CD14-positive monocyte (primary cell): ENCODE measurements around the gene COX7A2L. TPM values are rescaled to one million over a fixed set of nuclear protein-coding genes. Genes with fewer than 3 reads are reported as not detected.

Experiments
- DNase-seq, 3 donors: peaks; one replicate each; pipeline ENCODE4 v3.0.0-alpha.2; 2011 to 2022
- H2AFZ ChIP-seq: 2 replicates; pipeline ENCODE4 v1.6.0; 2012; ENCODE audit warnings: mild to moderate bottlenecking, low read depth, low read length, inconsistent platforms; ENCODE audit not compliant: insufficient read depth, poor library complexity, severe bottlenecking
- H3K27ac ChIP-seq, 2 donors: 1 replicate in 1 of 2; 2 replicates in 1 of 2; pipeline ENCODE4 v1.5.1; 2012 to 2013; ENCODE audit warnings: low read length in 2 of 2, control low read depth in 1 of 2, inconsistent platforms in 1 of 2, low read depth in 1 of 2, mild to moderate bottlenecking in 1 of 2
- H3K27me3 ChIP-seq, 2 donors: one replicate each; pipeline versions ENCODE4 v1.6.0 to v1.6.1; 2011 to 2013; ENCODE audit warnings: low read length in 2 of 2; ENCODE audit not compliant: control insufficient read depth in 2 of 2, insufficient read depth in 2 of 2
- H3K36me3 ChIP-seq, 2 donors: replicated peaks in 1 of 2; 1 replicate in 1 of 2; 2 replicates in 1 of 2; pipeline versions ENCODE4 v1.5.1 to v1.6.1; 2012 to 2013; ENCODE audit warnings: low read length in 2 of 2, control low read depth in 1 of 2, inconsistent platforms in 1 of 2, mild to moderate bottlenecking in 1 of 2; ENCODE audit not compliant: insufficient read depth in 2 of 2, control insufficient read depth in 1 of 2
- H3K4me1 ChIP-seq, 2 donors: 1 replicate in 1 of 2; 2 replicates in 1 of 2; pipeline versions ENCODE4 v1.5.1 to v1.6.1; 2012 to 2013; ENCODE audit warnings: low read length in 2 of 2, control low read depth in 1 of 2, inconsistent platforms in 1 of 2, mild to moderate bottlenecking in 1 of 2, moderate library complexity in 1 of 2; ENCODE audit not compliant: insufficient read depth in 2 of 2, control insufficient read depth in 1 of 2
- H3K4me2 ChIP-seq: replicated peaks from 2 replicates; pipeline ENCODE3; 2012; ENCODE audit warnings: low read length, moderate library complexity, mild to moderate bottlenecking; ENCODE audit not compliant: poor library complexity, severe bottlenecking; ENCODE audit errors: extremely low read depth
- H3K4me3 ChIP-seq, 3 experiments: fragments of 200-600 bp in 1 of 3; sonication (generic) in 1 of 3; replicated peaks in 1 of 3; 1 replicate in 2 of 3; 2 replicates in 1 of 3; pipeline ENCODE4 v1.5.1; 2011 to 2013; ENCODE audit warnings: low read length in 3 of 3, mild to moderate bottlenecking in 3 of 3, control low read depth in 2 of 3, low read depth in 2 of 3, inconsistent platforms in 1 of 3, moderate library complexity in 1 of 3
- H3K79me2 ChIP-seq: 2 replicates; pipeline ENCODE4 v1.6.0; 2012; ENCODE audit warnings: mild to moderate bottlenecking, control low read depth, inconsistent platforms, low read length, moderate library complexity; ENCODE audit not compliant: insufficient read depth
- H3K9ac ChIP-seq: 2 replicates; pipeline ENCODE4 v1.6.0; 2017; ENCODE audit warnings: low read length, mild to moderate bottlenecking; ENCODE audit not compliant: insufficient read depth, poor library complexity, severe bottlenecking
- H3K9me3 ChIP-seq, 2 donors: replicated peaks in 1 of 2; 1 replicate in 1 of 2; 2 replicates in 1 of 2; pipeline versions ENCODE4 v1.5.1 to v1.6.1; 2012 to 2013; ENCODE audit warnings: low read length in 2 of 2, control low read depth in 1 of 2; ENCODE audit not compliant: control insufficient read depth in 1 of 2, insufficient read depth in 1 of 2
- H4K20me1 ChIP-seq: 2 replicates; pipeline ENCODE4 v1.6.0; 2012; ENCODE audit warnings: mild to moderate bottlenecking, low read length, control low read depth, moderate library complexity; ENCODE audit not compliant: insufficient read depth
- H3K27ac Mint-ChIP-seq, 7 donors: one replicate each; pipeline ENCODE4 v1.8.0; 2020; ENCODE audit warnings: mild to moderate bottlenecking in 7 of 7, mixed read lengths in 7 of 7, moderate library complexity in 6 of 7, inconsistent platforms in 2 of 7
- H3K27me3 Mint-ChIP-seq, 3 donors: one replicate each; pipeline ENCODE4 v1.8.0; 2021 to 2022; ENCODE audit warnings: low read depth in 3 of 3, mild to moderate bottlenecking in 3 of 3, mixed read lengths in 3 of 3, moderate library complexity in 3 of 3, inconsistent platforms in 1 of 3
- H3K36me3 Mint-ChIP-seq, 2 donors: one replicate each; pipeline ENCODE4 v1.8.0; 2020; ENCODE audit warnings: mixed read lengths in 2 of 2, inconsistent platforms in 1 of 2, mild to moderate bottlenecking in 1 of 2
- H3K4me1 Mint-ChIP-seq: one replicate; pipeline ENCODE4 v1.8.0; 2020; ENCODE audit warnings: mild to moderate bottlenecking, mixed read lengths
- H3K4me3 Mint-ChIP-seq, 2 donors: one replicate each; pipeline ENCODE4 v1.8.0; 2020; ENCODE audit warnings: mild to moderate bottlenecking in 2 of 2, mixed read lengths in 2 of 2, moderate library complexity in 1 of 2
- H3K9me3 Mint-ChIP-seq, 7 donors: one replicate each; pipeline ENCODE4 v1.8.0; 2020 to 2022; ENCODE audit warnings: mixed read lengths in 7 of 7, mild to moderate bottlenecking in 6 of 7, moderate library complexity in 6 of 7, inconsistent platforms in 2 of 7
- CTCF ChIP-seq: fragments of 200-600 bp; IDR thresholded peaks from one replicate; pipeline ENCODE4 v1.8.0; 2022; ENCODE audit warnings: antibody characterized with exemption, mild to moderate bottlenecking
- WGBS: methylation state at CpG from one replicate; pipeline ENCODE4 v1.1.5; 2013; ENCODE audit warnings: missing lambda C conversion rate; ENCODE audit not compliant: insufficient coverage; 5-methylcytosine and 5-hydroxymethylcytosine counted together
- intact Hi-C, 2 donors: fragments of 100-400 bp; cut with micrococcal nuclease; formaldehyde crosslinking; loops; one replicate each; pipeline versions ENCODE4 v1.15.0 to v1.15.1; 2023
- polyA plus RNA-seq, 3 donors: library from polyadenylated mRNA; depleted of rRNA in 1 of 3; unstranded in 2 of 3; stranded (reverse) in 1 of 3; fragments of 300-500 nt in 2 of 3; fragments of >200 nt in 1 of 3; fragmentation: Illumina TruSeq in 2 of 3; gene quantifications; 1 replicate in 2 of 3; 2 replicates in 1 of 3; pipeline ENCODE4 v1.2.3, GENCODE V29; 2012 to 2021

The COX7A2L gene
- polyA plus RNA-seq, 3 donors = 63.6 to 153 (median 144) TPM

- Histone ChIP-seq H4K20me1 (peaks cover 66% of the 10 kb centered on the region), H3K9ac (no peak overlapping the region), H3K9me3 (no peaks in the 10 kb centered on the region), H3K27me3 (no peaks in the 10 kb centered on the region), H3K79me2 (peaks cover 24% of the 10 kb centered on the region), H2AFZ (no peak overlapping the region), H3K36me3 (peaks cover 21 to 91% of the 10 kb centered on the region in 2 donors), H3K4me3 (no peak overlapping the region), H3K27ac (no peak overlapping the region), H3K4me1 (no peaks in the 10 kb centered on the region), H3K4me2 (no peak overlapping the region)
- H3K9me3 Mint-ChIP-seq = peaks cover 0 to 21% (median 0%) of the 10 kb centered on the region in 7 donors
- no peak for TF ChIP-seq CTCF
- 98% methylated on average over 6 of the region's 10 CpGs for WGBS
- H3K4me3 Mint-ChIP-seq = no peak overlapping the region
- H3K27ac Mint-ChIP-seq = peak overlapping the region in 1 of 7 donors; percentile 77
- H3K4me1 Mint-ChIP-seq = peaks cover 2% of the 10 kb centered on the region
- H3K27me3 Mint-ChIP-seq = peaks cover 0 to 1% (median 0%) of the 10 kb centered on the region in 3 donors
- intact Hi-C loops = no loop called here
- DNase-seq = no peak
- peaks cover 59 to 71% of the 10 kb centered on the region in 2 donors for H3K36me3 Mint-ChIP-seq
Observed at GRCh38 chr2:42340938-42341636, 19.9 kb downstream of the COX7A2L start.

GRCh38 chr2:42340045-42340937, 20.7 kb downstream of the COX7A2L start:
- Mint-ChIP-seq H3K27me3 (peaks cover 0 to 3% (median 0%) of the 10 kb centered on the region in 3 donors), H3K4me1 (peaks cover 2% of the 10 kb centered on the region), H3K36me3 (peaks cover 59 to 71% of the 10 kb centered on the region in 2 donors), H3K4me3 (no peak overlapping the region), H3K9me3 (peaks cover 0 to 20% (median 0%) of the 10 kb centered on the region in 7 donors), H3K27ac (peak overlapping the region in 4 of 7 donors; percentile 21 to 70 (median 44))
- Histone ChIP-seq H3K9ac (no peak overlapping the region), H3K27me3 (no peaks in the 10 kb centered on the region), H3K4me1 (no peaks in the 10 kb centered on the region), H4K20me1 (peaks cover 58% of the 10 kb centered on the region), H3K79me2 (peaks cover 16% of the 10 kb centered on the region), H3K27ac (no peak overlapping the region), H2AFZ (no peak overlapping the region), H3K4me3 (no peak overlapping the region), H3K4me2 (no peak overlapping the region), H3K9me3 (no peaks in the 10 kb centered on the region), H3K36me3 (peaks cover 15 to 91% of the 10 kb centered on the region in 2 donors)
- no peak for TF ChIP-seq CTCF
- 84% methylated on average over 20 of the region's 23 CpGs for WGBS
- no peak for DNase-seq
- intact Hi-C loops = no loop called here
